BJ (cell line): ENCODE measurements around the gene SELENOO. TPM values are rescaled to one million over a fixed set of nuclear protein-coding genes. Genes with fewer than 3 reads are reported as not detected.

Experiments
- CTCF ChIA-PET: fragments of 350-600 bp; formaldehyde crosslinking; extraction: SDS; loops from one replicate; lab custom pipeline; 2021; ENCODE audit warnings: antibody characterized with exemption, inconsistent platforms; lab: Yijun Ruan, JAX
- POLR2A ChIA-PET: fragments of 300-600 bp; sonication (Branson Sonifier 250); formaldehyde crosslinking; extraction: SDS; loops from one replicate; lab custom pipeline; 2021; ENCODE audit warnings: antibody characterized with exemption; lab: Charles Lee
- DNase-seq: peaks from one replicate; pipeline ENCODE4 v3.0.0-alpha.2; 2011; ENCODE audit warnings: low read depth
- H3K27me3 ChIP-seq: 2 replicates; pipeline ENCODE4 v1.6.0; 2011; ENCODE audit warnings: low read length; ENCODE audit not compliant: control insufficient read depth, insufficient read depth
- H3K36me3 ChIP-seq: 2 replicates; pipeline ENCODE4 v1.5.1; 2011; ENCODE audit warnings: low read length; ENCODE audit not compliant: control insufficient read depth, insufficient read depth
- H3K4me3 ChIP-seq: 2 replicates; pipeline ENCODE4 v1.5.1; 2011; ENCODE audit warnings: low read depth, mild to moderate bottlenecking, control low read depth, low read length
- polyA plus RNA-seq: library from polyadenylated mRNA; depleted of rRNA; stranded (reverse); fragments of >200 nt; gene quantifications from 2 replicates; pipeline ENCODE4 v1.2.3, GENCODE V29; 2011
- TF ChIP-seq, protein P1 (sequence below): IDR thresholded peaks from 2 replicates; pipeline ENCODE4 v1.5.1; 2011; ENCODE audit warnings: low read depth, mild to moderate bottlenecking, control low read depth, inconsistent platforms, low read length, moderate library complexity; ENCODE audit not compliant: insufficient read depth

The SELENOO gene
- polyA plus RNA-seq, 1 experiment: 16.7 TPM

- POLR2A ChIA-PET: no interaction called here
- Histone ChIP-seq H3K27me3 (no peaks in the 10 kb centered on the region), H3K36me3 (no peaks in the 10 kb centered on the region), H3K4me3 (no peak overlapping the region)
- TF ChIP-seq, protein P1, sequence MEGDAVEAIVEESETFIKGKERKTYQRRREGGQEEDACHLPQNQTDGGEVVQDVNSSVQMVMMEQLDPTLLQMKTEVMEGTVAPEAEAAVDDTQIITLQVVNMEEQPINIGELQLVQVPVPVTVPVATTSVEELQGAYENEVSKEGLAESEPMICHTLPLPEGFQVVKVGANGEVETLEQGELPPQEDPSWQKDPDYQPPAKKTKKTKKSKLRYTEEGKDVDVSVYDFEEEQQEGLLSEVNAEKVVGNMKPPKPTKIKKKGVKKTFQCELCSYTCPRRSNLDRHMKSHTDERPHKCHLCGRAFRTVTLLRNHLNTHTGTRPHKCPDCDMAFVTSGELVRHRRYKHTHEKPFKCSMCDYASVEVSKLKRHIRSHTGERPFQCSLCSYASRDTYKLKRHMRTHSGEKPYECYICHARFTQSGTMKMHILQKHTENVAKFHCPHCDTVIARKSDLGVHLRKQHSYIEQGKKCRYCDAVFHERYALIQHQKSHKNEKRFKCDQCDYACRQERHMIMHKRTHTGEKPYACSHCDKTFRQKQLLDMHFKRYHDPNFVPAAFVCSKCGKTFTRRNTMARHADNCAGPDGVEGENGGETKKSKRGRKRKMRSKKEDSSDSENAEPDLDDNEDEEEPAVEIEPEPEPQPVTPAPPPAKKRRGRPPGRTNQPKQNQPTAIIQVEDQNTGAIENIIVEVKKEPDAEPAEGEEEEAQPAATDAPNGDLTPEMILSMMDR: no peak
- CTCF ChIA-PET: no interaction called here
- DNase-seq: no peak
These were observed 25.7 kb upstream of the SELENOO start for GRCh38 chr22:50175191-50175461.

GRCh38 chr22:50175921-50176849, 24.6 kb upstream of the SELENOO start:
- ChIA-PET CTCF (no interaction called here), POLR2A (no interaction called here)
- no peaks in the 10 kb centered on the region for H3K36me3 ChIP-seq

DNA sequence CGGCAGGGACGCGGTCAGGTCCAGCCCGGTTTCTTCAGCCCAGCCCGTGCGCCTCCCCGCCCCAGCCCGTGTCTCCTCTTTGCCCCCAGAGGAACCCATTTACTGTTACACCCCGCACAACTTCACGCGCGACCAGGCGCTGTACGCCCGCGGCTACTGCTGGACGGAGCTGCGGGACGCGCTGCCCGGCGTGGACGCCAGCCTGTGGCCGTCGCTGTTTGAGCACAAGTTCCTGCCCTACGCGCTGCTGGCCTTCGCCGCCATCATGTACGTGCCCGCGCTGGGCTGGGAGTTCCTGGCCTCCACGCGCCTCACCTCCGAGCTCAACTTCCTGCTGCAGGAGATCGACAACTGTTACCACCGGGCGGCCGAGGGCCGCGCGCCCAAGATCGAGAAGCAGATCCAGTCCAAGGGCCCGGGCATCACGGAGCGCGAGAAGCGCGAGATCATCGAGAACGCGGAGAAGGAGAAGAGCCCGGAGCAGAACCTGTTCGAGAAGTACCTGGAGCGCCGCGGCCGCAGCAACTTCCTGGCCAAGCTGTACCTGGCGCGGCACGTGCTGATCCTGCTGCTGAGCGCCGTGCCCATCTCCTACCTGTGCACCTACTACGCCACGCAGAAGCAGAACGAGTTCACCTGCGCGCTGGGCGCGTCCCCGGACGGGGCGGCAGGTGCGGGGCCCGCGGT, 23.8 kb upstream of the SELENOO start:
- H3K4me3 ChIP-seq: no peak overlapping the region
- no peak for DNase-seq
- TF ChIP-seq, protein P1: no peak
- POLR2A ChIA-PET: no interaction called here
- H3K27me3 ChIP-seq: no peaks in the 10 kb centered on the region
- H3K36me3 ChIP-seq: no peaks in the 10 kb centered on the region
- CTCF ChIA-PET: no interaction called here

More at GRCh38 chr22:50175921-50176849, 24.6 kb upstream of the SELENOO start:
- TF ChIP-seq, protein P1: no peak
- no peak overlapping the region for H3K4me3 ChIP-seq
- no peaks in the 10 kb centered on the region for H3K27me3 ChIP-seq
- DNase-seq: no peak

GRCh38 chr22:50177537-50178470, 23.0 kb upstream of the SELENOO start:
- no peaks in the 10 kb centered on the region for H3K27me3 ChIP-seq
- POLR2A ChIA-PET: no interaction called here
- no peak for DNase-seq
- CTCF ChIA-PET: no interaction called here
- no peaks in the 10 kb centered on the region for H3K36me3 ChIP-seq
- H3K4me3 ChIP-seq: no peak overlapping the region
- TF ChIP-seq, protein P1: no peak
